HG03354 (cell line): ENCODE results near the gene FOXD1.
"Not testable (repeated sequence)": the region's sequence is repeated elsewhere in the genome, so short reads cannot be mapped to it uniquely, and the experiment has no call there.

Experiments
- ATAC-seq: cut with Tn5 transposase; IDR thresholded peaks from one replicate; pipeline ENCODE4 v1.9.1; 2021; ENCODE audit warnings: mild to moderate bottlenecking; ENCODE audit not compliant: unreplicated experiment, poor library complexity, severe bottlenecking

The FOXD1 gene

DNA sequence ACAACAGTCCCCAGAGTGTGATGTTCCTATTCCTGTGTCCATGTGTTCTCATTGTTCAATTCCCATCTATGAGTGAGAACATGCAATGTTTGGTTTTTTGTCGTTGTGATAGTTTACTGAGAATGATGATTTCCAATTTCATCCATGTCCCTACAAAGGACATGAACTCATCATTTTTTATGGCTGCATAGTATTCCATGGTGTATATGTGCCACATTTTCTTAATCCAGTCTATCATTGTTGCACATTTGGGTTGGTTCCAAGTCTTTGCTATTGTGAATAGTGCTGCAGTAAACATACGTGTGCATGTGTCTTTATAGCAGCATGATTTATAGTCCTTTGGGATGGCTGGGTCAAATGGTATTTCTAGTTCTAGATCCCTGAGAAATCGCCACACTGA, 20.1 kb upstream of the FOXD1 start:
- not testable (repeated sequence) for ATAC-seq

DNA sequence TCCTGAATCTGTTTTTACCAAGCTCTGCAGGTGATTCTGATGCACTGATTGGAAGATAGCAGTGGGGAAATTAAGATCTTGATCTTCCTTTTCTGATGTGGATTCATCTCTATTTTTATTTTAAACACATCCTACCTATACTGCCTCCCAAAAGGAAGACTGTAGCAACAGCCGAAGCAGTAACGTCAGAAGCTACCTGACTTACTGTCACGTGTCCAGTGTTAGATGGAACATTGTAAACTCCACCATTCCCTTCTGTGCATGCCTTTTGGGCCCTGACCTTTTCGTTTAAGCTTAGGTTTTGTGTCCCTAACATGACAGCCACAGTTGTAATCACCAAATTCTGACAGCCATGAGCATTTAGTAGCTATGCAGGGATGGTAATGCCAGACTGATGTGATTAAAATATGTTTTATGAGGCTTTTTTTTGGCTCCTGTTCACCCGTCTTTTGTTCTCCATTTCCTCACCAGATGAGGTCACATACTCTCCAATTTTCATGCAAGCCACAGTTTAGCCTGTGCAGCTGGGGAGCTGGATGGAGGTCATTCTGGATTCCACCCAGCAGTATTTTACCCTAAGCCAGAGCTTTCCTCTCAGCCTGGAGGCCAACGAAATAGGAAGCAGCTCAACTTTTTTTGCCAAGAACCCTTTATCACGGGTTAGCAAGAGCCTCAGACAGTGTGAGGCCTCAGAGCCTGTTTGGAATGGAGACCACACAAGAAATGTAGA, 15.6 kb upstream of the FOXD1 start:
- ATAC-seq, result no peak

DNA sequence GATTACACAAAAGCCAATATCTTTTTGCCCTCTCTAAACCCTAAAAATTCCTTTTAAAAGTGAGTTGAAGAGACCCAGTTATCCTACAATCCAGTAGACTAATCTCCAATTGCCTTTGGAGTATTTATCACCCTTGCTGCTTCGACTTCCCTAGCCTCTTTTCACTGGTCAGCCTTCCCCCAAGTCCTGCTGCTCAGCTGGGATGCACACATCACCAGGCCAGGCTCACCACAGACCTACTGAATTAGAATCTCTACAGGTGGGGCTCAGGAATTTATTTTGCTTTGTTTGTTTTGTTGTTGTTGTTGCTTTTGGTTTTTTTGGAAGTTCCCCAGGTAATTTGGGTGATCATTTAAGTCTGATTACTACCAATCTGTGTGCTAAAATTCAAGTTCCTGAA, 11.6 kb upstream of the FOXD1 start:
- ATAC-seq, result no peak

DNA sequence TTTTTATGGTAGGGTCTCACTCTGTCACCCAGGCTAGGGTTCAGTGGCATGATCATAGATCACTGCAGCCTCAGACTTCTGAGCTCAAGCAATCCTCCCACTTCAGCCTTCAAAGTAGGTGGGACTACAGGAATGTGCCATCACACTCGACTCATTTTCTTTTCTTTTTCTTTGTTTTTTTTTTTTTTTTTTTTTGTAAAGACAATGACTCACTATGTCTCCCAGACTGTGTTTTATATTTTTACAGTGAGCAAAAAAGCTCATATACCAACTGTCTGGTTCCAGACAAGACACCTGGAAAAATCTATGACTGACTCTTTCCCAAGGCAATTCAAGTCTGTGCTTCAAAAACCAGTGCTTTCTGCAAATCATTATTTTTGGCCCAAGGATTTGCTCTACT, 10.8 kb upstream of the FOXD1 start:
- no peak for ATAC-seq

DNA sequence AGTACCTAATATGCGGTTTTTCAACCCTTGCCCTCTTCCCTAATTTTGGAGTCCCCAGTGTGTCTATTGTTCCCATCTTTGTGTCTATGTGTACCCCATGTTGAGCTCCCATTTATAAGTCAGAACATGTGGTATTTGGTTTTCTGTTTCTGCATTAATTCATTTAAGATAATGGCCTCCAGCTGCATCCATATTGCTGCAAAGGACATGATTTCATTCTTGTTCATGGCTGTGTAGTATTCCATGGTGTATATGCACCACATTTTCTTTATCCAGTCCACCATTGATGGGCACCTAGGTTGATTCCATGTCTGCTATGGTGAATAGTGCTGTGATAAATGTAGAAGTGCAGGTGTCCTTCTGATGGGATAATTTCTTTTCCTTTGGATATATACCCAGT, 7.9 kb upstream of the FOXD1 start:
- ATAC-seq, result not testable (repeated sequence)

DNA sequence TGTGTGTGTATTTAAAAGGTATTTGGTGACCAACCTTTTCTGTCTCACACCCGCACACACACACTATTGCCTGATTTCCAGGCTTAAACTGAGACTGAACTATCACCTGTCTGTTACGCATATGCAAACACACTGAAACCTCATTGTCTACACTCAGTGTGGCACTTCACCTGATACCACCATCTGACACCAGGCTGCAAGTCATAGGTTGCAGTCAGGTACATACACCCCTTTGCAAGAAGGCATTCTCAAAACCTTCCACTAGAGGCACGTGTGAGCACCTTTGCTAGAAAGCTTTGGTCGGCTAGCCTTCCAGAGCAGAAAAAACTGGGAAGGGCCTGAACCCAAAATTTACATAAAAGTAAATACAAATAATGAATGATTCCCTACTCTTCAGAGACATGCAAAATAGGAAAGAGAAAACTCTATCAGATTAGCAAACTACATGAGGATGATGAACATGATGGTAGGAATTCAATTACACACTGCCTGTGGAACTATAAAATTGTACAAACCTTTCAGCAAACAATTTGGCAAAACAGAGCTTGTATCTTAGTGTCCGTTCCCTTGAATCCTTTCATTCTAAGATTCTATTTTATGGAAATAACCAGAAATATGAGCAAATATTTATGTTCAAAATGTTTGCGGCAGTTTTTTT, 5.9 kb upstream of the FOXD1 start:
- ATAC-seq, result peak; percentile 79

DNA sequence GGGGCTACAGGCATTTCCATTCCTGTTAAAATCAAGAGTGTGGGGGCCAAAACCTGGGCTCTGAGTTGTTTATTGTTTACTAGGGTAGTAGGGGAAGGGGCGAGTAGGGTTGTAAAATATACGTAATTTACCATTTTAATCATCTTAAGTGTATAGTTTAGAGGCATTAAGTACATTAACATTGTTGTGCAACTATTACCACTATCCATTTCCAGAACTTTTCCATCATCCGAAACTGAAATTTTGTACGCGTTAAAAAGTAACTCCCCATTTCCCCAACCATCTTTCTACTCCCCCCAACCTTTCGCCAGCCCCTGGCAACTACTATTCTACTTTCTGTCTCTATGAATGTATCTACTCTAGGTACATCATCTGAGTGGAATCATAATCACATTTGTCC, 3.6 kb upstream of the FOXD1 start:
- ATAC-seq, result no peak

DNA sequence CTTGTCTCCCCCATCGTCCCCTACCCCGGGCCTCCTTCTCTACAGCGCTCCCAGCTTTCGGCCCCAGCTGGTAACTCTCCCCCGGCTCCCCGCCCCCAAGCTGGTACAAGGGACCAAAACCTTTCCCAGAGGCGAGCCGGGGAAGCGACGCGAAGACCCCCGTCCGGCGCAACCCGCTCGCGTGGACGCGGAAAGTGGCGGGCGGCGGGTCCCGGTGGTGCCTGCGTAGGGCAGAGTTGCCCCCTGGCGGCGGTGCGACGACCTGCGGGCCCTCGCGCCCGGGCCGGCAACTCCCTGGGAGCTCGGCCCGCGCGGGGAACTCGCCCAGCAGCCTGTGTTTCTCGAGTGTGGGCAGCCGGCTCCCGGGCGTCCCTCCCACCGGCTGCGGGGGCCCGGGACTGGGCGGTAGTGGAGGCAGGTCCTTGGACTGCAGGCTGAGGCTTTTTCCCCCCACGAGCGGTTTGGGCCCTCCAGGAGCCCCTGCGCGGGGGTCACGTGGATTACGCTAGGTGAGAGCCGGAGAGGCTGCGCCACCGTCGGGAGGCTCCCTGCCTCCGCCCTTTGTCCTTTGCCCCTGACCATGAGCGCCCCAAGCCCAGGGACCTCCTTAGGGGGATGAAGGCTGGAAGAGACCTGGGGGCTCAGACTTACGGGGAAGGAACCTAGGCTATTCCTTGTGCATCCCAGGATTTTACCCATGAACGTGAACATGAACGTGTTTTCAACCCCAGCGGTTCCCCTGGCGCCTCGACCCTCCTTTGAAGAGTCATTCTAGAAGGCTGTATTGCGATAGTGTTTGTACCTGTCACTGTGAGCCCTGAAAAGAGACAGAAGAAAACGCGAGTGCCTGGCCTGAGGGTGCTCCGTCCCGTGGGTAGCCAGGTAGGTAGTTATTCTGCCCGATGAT, 2.9 kb upstream of the FOXD1 start:
- ATAC-seq, result peak; percentile 48

DNA sequence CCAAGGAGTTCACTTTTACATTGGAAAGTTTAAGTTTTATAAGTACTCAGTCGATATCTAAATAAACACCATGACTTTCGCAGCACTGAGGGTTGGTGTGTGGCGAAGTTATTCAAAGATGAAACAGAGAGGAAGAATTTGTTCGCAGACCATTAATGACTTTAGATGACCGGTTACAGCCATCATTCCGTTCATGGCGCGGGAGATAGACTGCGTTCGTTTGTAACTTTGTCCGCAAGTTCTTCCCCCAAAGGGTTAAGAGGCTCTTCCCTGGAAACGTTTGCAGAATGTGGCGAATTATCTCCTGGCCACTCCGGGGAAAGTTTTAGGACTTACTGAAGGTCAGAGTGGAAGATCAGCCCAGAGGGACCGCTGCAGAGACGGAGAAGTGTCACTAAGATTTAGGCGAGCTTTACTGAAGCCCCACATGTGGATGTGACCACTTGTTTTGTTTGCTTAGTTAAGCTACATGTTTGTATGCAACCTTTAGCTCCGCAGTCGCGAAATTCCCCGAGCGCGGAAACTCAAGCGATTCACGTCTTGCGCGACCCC, 2.2 kb upstream of the FOXD1 start:
- no peak for ATAC-seq

DNA sequence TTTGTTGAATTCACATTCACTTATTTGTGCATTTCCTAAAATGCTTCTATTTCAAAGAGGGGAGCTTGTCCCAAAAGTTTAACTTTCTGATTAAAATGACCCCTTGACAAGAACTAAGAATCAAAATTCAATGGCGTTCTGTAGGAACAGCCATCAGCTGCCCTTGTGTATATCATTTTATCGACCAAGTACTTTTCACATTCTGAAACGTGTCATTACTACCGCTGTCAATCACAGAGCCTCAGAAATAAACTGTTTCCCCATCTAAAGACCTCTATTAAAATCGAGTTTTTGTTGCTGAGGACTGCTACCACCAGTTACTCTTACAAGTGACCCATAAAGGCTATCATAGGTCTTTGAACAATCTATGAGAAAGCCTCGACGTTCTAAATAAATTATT, 1.6 kb upstream of the FOXD1 start:
- no peak for ATAC-seq

DNA sequence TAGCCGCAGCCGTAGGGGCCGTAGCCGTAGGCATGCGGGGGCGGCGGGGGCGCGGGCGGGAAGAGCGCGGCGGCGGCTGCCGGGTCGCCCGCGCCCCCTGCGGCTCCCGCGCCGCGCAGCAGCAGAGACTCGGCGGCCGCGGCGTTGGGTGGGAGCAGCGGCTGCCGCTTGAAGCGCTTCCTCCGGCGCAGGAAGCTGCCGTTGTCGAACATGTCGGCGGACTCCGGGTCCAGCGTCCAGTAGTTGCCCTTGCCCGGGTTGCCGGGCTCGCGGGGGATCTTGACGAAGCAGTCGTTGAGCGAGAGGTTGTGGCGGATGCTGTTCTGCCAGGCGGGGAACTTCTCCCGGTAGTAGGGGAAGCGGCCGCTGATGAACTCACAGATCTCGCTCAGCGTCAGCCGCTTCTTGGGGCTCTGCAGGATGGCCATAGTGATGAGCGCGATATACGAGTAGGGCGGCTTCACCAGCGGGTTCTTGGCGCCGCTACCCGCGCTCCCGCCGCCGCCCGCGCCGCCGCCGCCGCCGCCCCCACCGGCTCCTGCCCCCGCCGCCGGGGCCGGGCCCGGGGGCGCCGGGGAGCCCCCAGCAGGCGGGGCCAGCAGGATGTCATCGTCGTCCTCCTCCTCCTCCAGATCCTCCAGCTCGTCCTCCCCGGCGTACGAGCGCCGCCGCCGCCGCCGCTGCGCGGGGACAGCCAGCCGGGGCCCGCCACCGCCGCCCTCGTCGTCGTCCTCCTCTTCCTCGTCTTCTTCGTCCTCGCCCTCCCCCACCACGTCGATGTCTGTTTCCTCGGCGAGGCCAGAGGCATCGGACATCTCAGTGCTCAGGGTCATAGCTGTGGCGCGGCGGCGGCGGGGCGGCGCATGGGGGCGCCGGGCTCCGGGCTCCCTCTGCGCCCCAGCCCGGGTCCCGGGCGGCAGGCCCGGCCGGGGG, 781 bp downstream of the FOXD1 start:
- ATAC-seq, result no peak

DNA sequence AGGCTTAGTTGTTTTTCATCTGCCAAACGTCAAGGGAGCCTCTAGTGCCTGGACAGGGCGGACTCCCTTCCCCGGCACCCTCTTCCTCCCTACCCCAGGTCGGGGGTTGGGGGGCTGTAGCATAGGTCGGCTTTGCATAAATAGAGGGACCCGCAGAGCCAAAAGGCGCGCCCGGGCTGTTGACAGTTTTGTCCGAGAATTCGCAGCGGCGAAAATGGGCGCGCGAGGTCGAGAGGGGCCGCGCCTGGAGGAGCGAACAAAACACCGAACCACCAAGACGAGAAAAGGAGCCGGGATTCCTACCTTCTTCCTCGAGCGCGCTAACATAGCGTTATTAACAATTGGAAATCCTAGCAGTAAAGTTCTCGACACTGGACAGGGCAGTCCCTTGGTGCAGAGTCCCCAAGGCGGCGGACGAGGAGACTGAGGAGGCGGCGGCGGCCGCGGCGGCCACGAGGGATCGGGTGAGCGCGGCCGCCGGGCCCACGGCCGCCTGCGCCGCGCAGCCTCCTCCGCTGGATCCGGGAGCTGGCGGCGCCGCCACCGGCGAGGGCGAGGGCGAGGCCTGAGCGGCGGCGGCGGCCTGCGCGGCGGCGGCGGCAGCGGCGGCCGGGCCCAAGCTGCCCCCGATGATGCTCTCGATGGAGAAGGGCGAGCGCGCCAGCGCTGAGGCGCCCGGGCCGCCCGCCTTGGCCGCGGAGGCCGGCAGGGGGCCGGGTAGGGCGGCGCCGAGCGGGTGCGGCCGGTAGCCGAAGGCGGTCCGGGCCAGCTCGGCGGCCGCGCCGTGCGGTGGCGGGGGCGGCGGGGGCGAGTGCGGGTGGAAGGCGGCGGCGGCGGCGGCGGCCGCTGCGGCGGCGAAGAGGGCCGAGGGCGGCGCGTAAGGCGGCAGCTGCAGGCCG, 1.7 kb downstream of the FOXD1 start:
- no peak for ATAC-seq

DNA sequence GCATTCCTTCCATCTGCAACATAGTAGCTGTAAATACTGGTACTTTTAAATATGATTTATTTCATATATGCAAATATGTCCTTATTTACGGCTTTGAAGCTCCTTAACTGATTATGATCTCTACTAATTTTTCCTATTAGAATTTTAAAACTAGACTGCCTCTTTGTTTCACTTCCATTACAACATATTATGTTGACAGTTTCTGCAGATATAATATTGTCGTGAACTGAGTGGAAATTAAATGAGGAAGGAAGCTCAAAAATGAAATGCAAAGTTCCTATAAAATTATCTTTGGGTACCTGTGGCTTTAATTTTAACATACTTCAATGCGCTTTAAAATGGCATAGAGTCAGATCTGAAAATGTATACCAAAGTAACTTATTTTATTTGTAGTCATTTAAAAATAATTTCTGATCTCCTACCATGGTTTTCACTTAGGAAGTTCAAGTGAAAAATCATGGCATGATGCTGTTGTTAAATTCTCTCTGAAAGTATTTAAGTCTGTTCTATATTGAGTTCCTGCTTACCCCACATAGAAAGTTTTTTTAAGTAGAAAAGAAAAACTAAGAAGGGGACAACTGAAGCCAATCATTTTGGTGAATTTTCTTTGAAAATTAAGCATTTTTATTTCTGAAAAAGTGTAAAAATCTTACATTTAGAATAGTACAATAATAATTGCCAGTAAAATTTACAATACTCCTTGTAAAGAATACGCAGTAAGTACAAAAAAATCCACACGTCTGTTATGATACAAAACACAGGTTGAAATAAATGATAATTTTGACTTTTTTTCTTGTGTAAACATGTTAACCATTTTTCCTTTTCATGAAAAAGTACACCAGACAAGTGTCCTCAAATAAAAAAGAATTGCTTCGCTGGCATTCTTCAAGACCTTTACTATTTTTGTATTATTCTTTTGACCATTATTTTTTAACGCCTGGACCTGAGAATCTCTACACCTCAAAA, 2.6 kb downstream of the FOXD1 start:
- no peak for ATAC-seq

DNA sequence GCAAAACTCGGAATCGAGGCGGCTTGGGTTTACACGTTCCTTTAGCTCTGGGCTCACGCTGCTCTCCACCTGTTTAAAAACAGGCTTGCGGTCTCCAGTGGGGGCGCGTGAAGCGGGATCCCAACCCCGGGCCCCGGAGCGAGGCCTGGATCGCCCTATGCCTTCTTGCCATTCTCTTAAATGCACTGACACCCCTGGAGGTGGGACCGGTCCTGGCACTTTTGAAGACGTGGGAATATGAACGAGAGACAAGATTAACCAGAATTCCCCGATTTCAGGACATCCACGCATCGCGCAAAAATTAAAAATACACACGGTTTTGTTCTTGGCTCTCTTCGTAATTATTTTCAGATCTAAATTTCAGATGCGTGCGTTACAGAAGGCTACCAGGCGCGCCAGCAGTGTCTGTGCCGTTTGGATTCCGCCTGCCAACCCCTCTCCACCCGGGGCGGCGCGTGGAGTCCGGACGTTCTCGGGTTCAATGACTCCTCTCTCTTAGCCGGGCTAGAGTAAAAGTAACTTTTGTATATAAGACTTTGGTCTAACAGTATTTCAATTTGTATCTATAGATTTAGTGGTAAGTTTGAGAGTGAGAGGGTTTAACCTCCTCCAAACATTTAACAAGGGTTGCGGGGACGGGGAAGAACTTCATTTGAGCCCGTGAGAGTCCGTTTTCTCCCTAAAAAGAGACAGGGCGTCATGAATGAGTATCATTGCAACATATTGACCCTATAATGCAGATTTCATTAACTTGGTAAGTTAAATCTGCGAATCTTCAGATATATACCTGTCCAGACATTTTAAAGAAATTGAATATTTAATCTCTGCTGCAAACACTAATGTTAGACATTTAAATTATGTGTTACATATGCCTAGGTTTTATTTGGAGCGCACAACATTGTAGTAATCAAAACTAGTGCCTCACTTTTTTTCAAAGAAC, 3.8 kb downstream of the FOXD1 start:
- no peak for ATAC-seq

DNA sequence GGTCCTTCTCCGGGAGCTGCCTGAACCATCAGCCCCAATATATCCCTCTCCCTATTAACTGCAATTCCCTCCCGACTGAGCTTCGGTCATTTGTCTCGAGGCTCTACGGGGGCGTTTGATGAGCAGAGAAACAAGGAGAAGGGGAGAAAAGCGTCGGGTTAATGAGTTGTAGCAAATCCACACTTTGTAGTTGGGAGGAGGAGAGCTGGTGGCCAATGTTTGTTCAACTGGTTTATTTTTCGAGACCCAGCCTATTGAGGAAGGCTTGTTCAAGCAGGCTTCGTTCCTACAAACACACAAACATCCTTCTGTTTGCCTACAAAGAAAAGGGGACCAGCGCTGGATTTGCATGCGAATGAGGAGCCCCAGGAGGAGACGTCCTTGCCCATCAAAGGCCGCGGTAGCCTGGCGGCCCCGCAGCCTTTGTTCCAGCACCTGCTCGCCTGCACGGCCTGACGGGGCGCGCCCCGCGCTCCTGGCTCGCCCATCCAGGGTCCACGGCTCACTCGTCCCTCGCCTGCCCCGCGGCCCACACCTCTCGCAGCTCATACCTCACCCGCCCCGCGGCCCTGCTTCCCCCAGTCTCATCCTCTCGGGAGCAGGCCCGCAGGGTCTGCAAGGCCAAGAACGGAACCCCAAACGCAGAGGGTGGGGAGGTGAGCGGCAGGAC, 4.6 kb downstream of the FOXD1 start:
- no peak for ATAC-seq
